ENCODE measurements around the gene ATF2. TPM values are rescaled to one million over a fixed set of nuclear protein-coding genes. Genes with fewer than 3 reads are reported as not detected.

Gene ATF2
- total RNA-seq, 1 donor from 2014 or later: 59.8 TPM

DNA sequence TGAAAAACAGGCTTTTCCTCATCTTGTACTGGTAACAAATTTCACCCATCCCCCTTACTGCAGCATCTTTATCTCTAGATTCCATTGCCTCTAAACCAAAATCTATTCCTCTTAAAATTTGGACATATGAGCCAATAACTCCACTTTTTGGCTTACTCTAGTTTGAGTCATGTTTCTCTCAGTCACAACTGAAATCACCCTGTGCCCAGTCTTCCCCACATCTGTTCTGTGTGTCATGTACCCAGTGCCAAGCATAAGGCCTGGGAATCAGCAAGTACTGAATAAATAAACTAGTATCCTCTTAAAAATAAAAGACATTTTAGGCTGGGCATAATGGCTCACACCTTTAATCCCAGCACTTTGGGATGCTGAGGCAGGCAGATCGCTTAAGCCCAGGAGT is 142.1 kb downstream of the ATF2 start:
- TF ChIP-seq, protein P1, sequence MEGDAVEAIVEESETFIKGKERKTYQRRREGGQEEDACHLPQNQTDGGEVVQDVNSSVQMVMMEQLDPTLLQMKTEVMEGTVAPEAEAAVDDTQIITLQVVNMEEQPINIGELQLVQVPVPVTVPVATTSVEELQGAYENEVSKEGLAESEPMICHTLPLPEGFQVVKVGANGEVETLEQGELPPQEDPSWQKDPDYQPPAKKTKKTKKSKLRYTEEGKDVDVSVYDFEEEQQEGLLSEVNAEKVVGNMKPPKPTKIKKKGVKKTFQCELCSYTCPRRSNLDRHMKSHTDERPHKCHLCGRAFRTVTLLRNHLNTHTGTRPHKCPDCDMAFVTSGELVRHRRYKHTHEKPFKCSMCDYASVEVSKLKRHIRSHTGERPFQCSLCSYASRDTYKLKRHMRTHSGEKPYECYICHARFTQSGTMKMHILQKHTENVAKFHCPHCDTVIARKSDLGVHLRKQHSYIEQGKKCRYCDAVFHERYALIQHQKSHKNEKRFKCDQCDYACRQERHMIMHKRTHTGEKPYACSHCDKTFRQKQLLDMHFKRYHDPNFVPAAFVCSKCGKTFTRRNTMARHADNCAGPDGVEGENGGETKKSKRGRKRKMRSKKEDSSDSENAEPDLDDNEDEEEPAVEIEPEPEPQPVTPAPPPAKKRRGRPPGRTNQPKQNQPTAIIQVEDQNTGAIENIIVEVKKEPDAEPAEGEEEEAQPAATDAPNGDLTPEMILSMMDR (IDR thresholded peaks at IDR 0.05): no peak
- Mint-ChIP-seq H3K36me3 (ENCODE audit: low read depth) (no peaks in the 10 kb centered on the region), H3K9me3 (ENCODE audit: low read depth) (peaks cover 8% of the 10 kb centered on the region), H3K27me3 (ENCODE audit: low read depth) (no peaks in the 10 kb centered on the region), H3K4me3 (ENCODE audit: unreplicated experiment) (no peak overlapping the region), H3K27ac (ENCODE audit: unreplicated experiment) (no peak overlapping the region), H3K4me1 (ENCODE audit: low read depth) (peaks cover 11% of the 10 kb centered on the region)
- no peak for DNase-seq (ENCODE audit: low spot score)

DNA sequence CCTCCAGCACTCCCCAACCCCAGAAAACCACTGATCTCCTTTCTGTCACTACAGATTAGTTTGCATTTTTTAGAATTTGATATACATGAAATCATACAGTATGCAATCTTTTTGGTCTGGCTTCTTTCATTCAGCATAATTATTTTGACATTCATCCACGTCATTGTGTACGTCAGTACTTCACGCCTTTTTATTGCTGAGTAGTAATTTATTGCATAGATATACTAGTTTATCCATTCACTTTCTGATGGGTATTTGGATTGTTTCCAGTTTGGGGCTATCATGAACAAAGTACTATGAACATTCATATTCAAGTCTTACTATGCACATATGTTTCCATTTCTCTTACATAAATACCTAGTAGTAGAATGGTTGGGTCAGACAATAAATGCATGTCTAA is 142.8 kb downstream of the ATF2 start:
- no peak overlapping the region for H3K4me3 Mint-ChIP-seq (ENCODE audit: unreplicated experiment)

DNA sequence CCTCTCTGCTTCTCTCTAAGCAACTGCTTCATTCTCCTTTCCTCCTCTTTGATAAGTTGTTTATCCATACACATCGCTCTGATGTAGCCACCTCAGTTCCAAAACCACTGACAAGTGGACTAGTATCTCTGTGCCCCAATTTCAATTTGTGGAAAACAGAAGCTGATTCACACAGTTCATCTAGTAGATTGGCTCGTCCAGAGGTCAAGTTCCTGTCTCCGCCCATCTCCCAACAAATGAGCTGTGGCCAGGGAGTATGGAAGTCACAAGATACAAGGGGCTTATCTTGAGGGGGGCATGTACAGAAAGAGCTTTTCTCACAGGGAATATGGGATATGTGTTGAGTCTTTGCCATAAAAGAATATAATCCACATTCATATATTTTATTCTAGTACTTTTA is 145.1 kb downstream of the ATF2 start:
- Mint-ChIP-seq H3K9me3 (ENCODE audit: low read depth) (peaks cover 8% of the 10 kb centered on the region), H3K27me3 (ENCODE audit: low read depth) (no peaks in the 10 kb centered on the region), H3K4me1 (ENCODE audit: low read depth) (peaks cover 6% of the 10 kb centered on the region), H3K36me3 (ENCODE audit: low read depth) (no peaks in the 10 kb centered on the region), H3K27ac (ENCODE audit: unreplicated experiment) (no peak overlapping the region), H3K4me3 (ENCODE audit: unreplicated experiment) (no peak overlapping the region)
- no peak for DNase-seq (ENCODE audit: low spot score)
- TF ChIP-seq, protein P1 (IDR thresholded peaks at IDR 0.05): no peak

More for the DNA sequence above, 142.8 kb downstream of the ATF2 start:
- peaks cover 8% of the 10 kb centered on the region for H3K9me3 Mint-ChIP-seq (ENCODE audit: low read depth)
- H3K36me3 Mint-ChIP-seq (ENCODE audit: low read depth): no peaks in the 10 kb centered on the region
- TF ChIP-seq, protein P1 (IDR thresholded peaks at IDR 0.05): no peak
- H3K4me1 Mint-ChIP-seq (ENCODE audit: low read depth): peaks cover 11% of the 10 kb centered on the region
- no peaks in the 10 kb centered on the region for H3K27me3 Mint-ChIP-seq (ENCODE audit: low read depth)
- DNase-seq (ENCODE audit: low spot score): no peak
- no peak overlapping the region for H3K27ac Mint-ChIP-seq (ENCODE audit: unreplicated experiment)

Small RNA genes within 50 kb of the gene (microRNA-seq; reads per million reads assigned to microRNA genes)
- not detected for gene MIR933 (ENCODE audit: borderline number of aligned reads)

Other genes with a start within 250 kb of the ATF2 start
- 18.4 to 66.1 TPM (median 23.1 TPM) in 3 replicates for gene CHN1, start 162.8 kb downstream of the ATF2 start, total RNA-seq
- 143 to 205 TPM (median 148 TPM) in 3 replicates for gene ATP5MC3, start 13.5 kb upstream of the ATF2 start, total RNA-seq